ENCODE data around the gene PTPRM.

GRCh38 chr18:7886436-7886835 is 319.3 kb downstream of the PTPRM start:
- TF ChIP-seq CTCF (IDR thresholded peaks at IDR 0.05) (no peak), POLR2A (IDR thresholded peaks at IDR 0.05) (no peak)
